Subcutaneous adipose tissue (tissue), 4 donors: Measurements from ENCODE around the gene KCNH4. TPM values are rescaled to one million over a fixed set of nuclear protein-coding genes. Genes with fewer than 3 reads are reported as not detected.

Source experiments
- total RNA-seq, 4 donors: library from RNA; depleted of rRNA; stranded (reverse); fragments of >200 nt; gene quantifications; one replicate each; pipeline ENCODE4 v1.1.0, GENCODE V29; 2016
- TF ChIP-seq, protein P1 (sequence below): fragments of 450-650 bp; IDR thresholded peaks from one replicate; pipeline ENCODE4 v1.5.1; 2016; ENCODE audit warnings: low read depth, mild to moderate bottlenecking, control low read depth, antibody characterized with exemption, moderate library complexity

Gene KCNH4
- total RNA-seq, 4 donors from 2014 or later: 0.16 to 0.34 (median 0.19) TPM; not detected in 1

DNA sequence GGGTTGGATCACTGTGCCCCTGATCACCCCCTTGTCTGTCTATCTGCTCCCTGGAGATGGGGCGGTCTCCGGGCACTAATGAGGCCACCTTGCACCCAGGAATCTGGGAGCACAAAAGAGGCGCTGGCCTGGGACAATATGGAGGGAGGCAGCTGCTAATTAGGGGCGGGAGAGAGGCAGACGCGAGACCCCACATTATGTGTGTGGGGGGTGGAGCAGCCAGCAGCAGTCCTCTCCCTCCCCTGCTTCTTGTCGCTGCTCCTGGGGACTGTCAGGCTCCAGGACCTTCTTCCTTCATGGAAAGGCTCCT, 4.6 kb upstream of the KCNH4 start:
- TF ChIP-seq, protein P1, sequence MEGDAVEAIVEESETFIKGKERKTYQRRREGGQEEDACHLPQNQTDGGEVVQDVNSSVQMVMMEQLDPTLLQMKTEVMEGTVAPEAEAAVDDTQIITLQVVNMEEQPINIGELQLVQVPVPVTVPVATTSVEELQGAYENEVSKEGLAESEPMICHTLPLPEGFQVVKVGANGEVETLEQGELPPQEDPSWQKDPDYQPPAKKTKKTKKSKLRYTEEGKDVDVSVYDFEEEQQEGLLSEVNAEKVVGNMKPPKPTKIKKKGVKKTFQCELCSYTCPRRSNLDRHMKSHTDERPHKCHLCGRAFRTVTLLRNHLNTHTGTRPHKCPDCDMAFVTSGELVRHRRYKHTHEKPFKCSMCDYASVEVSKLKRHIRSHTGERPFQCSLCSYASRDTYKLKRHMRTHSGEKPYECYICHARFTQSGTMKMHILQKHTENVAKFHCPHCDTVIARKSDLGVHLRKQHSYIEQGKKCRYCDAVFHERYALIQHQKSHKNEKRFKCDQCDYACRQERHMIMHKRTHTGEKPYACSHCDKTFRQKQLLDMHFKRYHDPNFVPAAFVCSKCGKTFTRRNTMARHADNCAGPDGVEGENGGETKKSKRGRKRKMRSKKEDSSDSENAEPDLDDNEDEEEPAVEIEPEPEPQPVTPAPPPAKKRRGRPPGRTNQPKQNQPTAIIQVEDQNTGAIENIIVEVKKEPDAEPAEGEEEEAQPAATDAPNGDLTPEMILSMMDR: no peak

DNA sequence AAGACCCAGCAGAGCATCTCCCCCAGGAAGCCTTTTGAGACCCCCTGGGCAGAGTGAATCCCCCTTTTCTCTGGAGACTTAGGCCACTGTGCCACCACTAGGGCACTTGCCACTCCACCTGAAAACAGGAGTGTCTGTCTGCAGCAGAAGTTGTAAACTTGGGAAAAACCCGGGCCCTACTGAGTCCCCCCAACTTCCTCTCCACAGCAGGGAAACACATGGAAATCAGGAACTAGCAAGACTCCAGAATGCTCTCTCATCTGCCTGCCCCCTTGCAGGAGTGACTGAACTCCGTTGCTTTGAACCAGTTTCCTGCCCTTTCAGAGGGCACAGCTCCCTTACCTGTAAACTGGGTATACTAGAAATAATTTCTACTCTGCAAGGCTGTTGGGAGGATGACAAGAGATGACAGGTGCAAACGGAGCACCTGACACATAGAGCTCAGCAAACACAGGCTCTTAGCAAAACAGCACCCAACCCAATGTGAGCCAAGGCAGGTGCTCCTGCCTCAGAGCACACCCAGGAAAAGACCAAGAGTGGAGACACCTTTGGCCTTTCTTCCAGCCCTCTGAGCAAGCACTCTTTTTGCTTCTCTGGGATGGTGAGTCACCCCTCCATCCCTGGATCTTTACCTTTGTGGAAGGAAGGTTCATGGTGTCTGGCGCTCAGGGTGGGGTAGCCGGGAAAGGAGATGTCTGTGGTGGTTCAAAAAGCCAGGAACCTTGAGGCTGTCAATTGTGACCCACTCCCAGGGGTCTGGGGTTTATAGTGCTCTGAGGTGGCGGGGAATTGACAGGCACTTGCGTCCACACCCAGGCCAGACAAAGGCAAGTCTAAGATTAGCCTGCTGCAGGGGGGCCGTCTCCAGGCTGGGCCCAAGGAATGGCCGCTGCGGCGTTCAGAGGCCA, 4.0 kb upstream of the KCNH4 start, which contains the start of gene HCRT:
Gene HCRT, minus strand, starts transcription at position 740 of the 908 bp plus-strand sequence. Its CDS starts 87 bp downstream, at position 653.
- TF ChIP-seq, protein P1: no peak

DNA sequence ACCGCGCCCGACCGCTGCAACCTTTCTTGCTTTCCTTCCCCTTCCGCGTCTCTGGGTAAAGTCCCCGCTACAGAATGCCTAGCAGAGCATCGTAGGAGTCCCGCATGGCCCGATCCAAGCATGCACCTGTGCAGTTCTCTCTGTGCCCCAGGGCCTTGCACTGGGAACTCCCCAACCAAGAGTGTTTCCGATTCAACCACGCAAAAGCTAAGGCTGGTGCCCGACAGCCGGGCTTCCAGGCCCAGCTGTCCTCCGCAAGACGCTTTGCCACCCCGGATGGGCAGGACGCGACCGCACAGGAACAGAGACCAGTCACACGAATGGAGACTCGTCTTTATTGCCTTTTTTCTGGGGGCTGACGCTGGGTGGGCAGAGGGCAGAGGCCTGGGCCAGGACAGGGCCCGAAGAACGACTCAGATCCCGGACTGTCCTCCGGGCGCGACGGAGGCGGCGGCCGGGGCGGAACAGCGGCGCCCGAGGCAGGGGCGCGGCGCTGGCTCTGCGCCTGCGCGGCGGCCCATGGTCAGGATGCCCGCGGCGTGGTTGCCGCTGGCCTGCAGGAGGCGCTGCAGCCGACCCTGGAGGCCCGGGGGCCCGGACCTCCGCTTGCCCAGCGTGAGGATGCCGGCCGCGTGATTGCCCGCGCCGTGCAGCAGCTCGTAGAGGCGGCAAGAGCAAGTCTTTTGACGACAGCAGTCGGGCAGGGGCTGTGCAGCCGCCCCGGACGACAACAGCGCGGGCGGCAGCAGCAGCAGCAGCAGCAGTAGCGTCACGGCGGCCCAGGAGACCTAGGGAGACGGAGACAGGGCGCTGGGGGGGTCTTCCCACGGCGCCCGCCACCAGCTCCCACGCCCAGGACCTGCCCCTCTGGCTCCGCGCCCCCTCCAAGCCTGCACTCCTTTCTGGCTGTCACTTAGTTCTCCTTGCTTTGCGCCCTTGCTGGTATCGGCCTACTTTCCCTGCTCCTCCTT, 3.1 kb upstream of the KCNH4 start:
- TF ChIP-seq, protein P1: no peak

DNA sequence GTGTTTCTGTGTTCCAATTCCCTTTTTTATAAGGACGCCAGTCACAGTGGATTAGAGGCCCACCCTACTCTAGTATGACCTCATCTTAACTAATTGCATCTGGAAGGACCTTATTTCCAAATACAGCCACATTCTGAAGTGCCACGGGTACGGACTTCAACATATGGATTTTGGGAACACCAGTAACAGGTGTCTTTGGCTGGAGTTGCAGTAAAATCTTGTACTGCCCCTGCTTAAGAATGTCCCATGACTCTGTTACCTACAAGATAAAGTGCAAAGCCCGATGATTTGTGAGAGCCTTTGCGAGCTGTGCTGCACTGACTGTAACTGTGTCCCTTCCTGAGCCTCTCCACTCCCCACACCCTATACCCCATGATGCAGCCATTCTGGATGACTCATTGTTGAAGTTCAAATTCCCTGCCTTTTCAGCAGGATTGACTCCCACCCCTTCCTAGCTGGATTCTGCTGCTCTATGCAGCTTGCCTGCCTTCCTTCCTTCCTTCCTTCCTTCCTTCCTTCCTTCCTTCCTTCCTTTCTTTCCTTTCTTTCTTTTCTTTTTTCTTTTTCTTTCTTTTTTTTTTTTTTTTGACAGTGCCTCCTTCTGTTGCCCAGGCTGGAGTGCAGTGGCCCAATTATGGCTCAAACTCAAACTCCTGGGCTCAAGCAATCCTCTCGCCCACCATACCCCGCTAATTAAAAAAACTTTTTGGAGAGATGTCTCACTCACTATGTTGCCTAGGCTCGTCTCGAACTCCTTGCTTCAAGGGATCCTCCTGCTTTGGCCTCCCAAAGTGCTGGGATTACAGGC, 2.2 kb upstream of the KCNH4 start:
- TF ChIP-seq, protein P1: no peak

DNA sequence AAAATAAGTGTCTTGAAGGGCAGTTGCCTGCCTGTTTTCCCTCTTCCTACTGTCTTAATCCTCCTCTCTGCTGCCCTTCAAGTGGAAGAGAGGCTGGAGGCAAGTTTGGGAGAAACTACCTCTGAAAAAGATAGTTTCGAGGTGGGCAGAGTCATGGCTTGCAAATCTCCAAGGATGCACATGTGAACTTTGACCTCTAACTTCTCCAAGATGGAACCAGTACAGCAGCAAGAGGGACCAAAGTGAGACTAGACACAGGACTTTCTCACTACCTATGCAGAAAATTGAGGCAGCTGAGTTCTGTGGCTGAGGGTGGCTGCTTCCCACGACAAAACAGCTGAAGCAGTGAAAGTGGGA, 887 bp upstream of the KCNH4 start:
- TF ChIP-seq, protein P1: no peak

DNA sequence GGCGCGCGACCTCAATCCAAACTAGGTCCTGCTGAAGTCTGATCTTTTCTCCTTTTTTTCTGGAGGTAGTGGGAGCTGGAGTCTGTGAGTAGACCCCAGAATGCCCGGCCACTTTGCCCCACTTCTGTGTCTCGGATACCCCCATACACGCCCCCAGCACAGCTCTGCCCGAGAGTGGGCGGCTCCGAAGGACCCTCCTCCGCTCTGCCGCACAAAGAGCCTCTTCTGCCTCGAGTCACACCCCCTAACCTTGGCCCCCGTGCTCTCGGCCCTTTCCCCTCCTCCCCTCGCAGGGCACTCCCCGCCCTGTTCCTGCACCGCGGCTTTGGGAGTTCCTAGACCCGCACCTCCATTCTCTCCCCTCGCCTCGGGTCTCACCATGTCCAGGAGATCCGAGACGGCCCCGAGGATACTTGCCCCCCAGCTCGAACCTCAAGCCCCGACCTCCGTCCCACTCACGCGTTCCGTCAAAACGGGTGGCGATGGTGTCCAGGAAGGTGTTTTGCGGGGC, 476 bp downstream of the KCNH4 start:
- TF ChIP-seq, protein P1: no peak
